Psoas muscle (tissue), 8 donors: Measurements from ENCODE around the gene MYRFL. TPM values are rescaled to one million over a fixed set of nuclear protein-coding genes. Genes with fewer than 3 reads are reported as not detected.

ENCODE experiments used
- ATAC-seq, 4 donors: fragments of 200-7000 bp; cut with Tn5 transposase; one replicate each; pipeline ENCODE4 v1.9.1; 2020; ENCODE audit warnings: moderate library complexity in 3 of 4, mild to moderate bottlenecking in 2 of 4
- DNase-seq, 2 donors: peaks; one replicate each; pipeline ENCODE4 v3.0.0-alpha.2; 2020
- H3K27ac ChIP-seq: fragments of 200-600 bp; one replicate; pipeline ENCODE4 v1.8.0; 2022
- H3K27me3 ChIP-seq, 3 donors: fragments of 200-600 bp in 1 of 3; one replicate each; pipeline versions ENCODE4 v1.6.1 to v1.8.0; 2013 to 2022; ENCODE audit warnings: low read length in 2 of 3, mild to moderate bottlenecking in 2 of 3, moderate library complexity in 1 of 3; ENCODE audit not compliant: insufficient read depth in 3 of 3
- H3K36me3 ChIP-seq, 2 donors: fragments of 200-600 bp in 1 of 2; one replicate each; pipeline versions ENCODE4 v1.6.1 to v1.8.0; 2013 to 2022; ENCODE audit warnings: low read depth in 1 of 2, mild to moderate bottlenecking in 1 of 2, moderate library complexity in 1 of 2; ENCODE audit not compliant: insufficient read depth in 1 of 2
- H3K4me1 ChIP-seq: fragments of 200-600 bp; one replicate; pipeline ENCODE4 v1.8.0; 2022
- H3K4me3 ChIP-seq: fragments of 200-600 bp; one replicate; pipeline ENCODE4 v1.8.0; 2022; ENCODE audit warnings: mild to moderate bottlenecking
- H3K9me3 ChIP-seq: fragments of 200-600 bp; one replicate; pipeline ENCODE4 v1.8.0; 2022
- WGBS, 3 donors: extraction: QIAGEN DNeasy Blood & Tissue Kit; methylation state at CpG; one replicate each; pipeline versions ENCODE4 v1.1.6 to v1.1.7; 2013; 5-methylcytosine and 5-hydroxymethylcytosine counted together
- intact Hi-C, 2 donors: fragments of 100-400 bp; cut with DNase I; formaldehyde crosslinking; loops; one replicate each; pipeline versions ENCODE4 v1.11.0 to v1.14.2; 2022
- polyA plus RNA-seq, 3 donors: library from polyadenylated mRNA; stranded (reverse); fragments of 200-250 nt; gene quantifications; one replicate each; pipeline ENCODE4 v1.2.3, GENCODE V29; 2013
- total RNA-seq, 4 donors: library from RNA; stranded (reverse); fragmentation: NEBNext Ultra II Directional in 2 of 4; extraction: Animal tissue kit (Norgen Biotek cat#: 25700) in 2 of 4; gene quantifications; one replicate each; pipeline versions ENCODE4 v1.2.1 to v1.2.4, GENCODE V29; 2021 to 2023
- TF ChIP-seq, protein P1 (sequence below): fragments of 200-600 bp; IDR thresholded peaks from one replicate; pipeline ENCODE4 v1.8.0; 2022; ENCODE audit warnings: antibody characterized with exemption
- donor health status: healthy with polysubstance abuse.
- donor health status: DM: no; HTN: no; CAD: no; lungs with moderate emphysema.
- donor health status: Bipolar disorder and iron deficiency.
- donor health status: healthy.
- donor health status: DM: yes; HTN: yes; CAD: no.
- donor health status: DM: no; HTN: no; CAD: no.
- donor health status: DM: no; HTN: no; CAD: no.
- donor health status: DM: yes; HTN: yes; CAD: no.

The MYRFL gene
- total and polyA plus RNA-seq, 7 donors: 0.06 to 0.18 (median 0.10) TPM; not detected in 3

GRCh38 chr12:69886715-69887114 is 61.7 kb downstream of the MYRFL start:
- ATAC-seq: no peak
- TF ChIP-seq, protein P1, sequence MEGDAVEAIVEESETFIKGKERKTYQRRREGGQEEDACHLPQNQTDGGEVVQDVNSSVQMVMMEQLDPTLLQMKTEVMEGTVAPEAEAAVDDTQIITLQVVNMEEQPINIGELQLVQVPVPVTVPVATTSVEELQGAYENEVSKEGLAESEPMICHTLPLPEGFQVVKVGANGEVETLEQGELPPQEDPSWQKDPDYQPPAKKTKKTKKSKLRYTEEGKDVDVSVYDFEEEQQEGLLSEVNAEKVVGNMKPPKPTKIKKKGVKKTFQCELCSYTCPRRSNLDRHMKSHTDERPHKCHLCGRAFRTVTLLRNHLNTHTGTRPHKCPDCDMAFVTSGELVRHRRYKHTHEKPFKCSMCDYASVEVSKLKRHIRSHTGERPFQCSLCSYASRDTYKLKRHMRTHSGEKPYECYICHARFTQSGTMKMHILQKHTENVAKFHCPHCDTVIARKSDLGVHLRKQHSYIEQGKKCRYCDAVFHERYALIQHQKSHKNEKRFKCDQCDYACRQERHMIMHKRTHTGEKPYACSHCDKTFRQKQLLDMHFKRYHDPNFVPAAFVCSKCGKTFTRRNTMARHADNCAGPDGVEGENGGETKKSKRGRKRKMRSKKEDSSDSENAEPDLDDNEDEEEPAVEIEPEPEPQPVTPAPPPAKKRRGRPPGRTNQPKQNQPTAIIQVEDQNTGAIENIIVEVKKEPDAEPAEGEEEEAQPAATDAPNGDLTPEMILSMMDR: no peak
- H3K9me3 ChIP-seq: no peaks in the 10 kb centered on the region
- no peak overlapping the region for H3K4me3 ChIP-seq
- no peak for DNase-seq
- H3K27me3 ChIP-seq: no peaks in the 10 kb centered on the region
- 51 to 84% (median 67%) methylated on average over 2 of the region's 2 CpGs for WGBS, 3 donors
- no peaks in the 10 kb centered on the region for H3K4me1 ChIP-seq
- intact Hi-C loops: no loop called here
- no peaks in the 10 kb centered on the region for H3K36me3 ChIP-seq
- H3K27ac ChIP-seq: no peak overlapping the region

GRCh38 chr12:69888901-69889300 is 63.9 kb downstream of the MYRFL start:
- ATAC-seq (no peak), DNase-seq (no peak)
- TF ChIP-seq, protein P1: no peak
- no peaks in the 10 kb centered on the region for H3K4me1 ChIP-seq
- H3K36me3 ChIP-seq: no peaks in the 10 kb centered on the region
- no peak overlapping the region for H3K27ac ChIP-seq
- intact Hi-C loops: no loop called here
- no peaks in the 10 kb centered on the region for H3K9me3 ChIP-seq
- no peaks in the 10 kb centered on the region for H3K27me3 ChIP-seq
- H3K4me3 ChIP-seq: no peak overlapping the region
- 79 to 89% (median 84%) methylated on average over 1 of the region's 1 CpG for WGBS, 3 donors

- Histone ChIP-seq H3K27me3 (no peaks in the 10 kb centered on the region), H3K9me3 (no peaks in the 10 kb centered on the region), H3K27ac (no peak overlapping the region), H3K4me1 (no peaks in the 10 kb centered on the region), H3K36me3 (no peaks in the 10 kb centered on the region), H3K4me3 (no peak overlapping the region)
- TF ChIP-seq, protein P1: no peak
- intact Hi-C loops: loop anchor here (5.0 to 10.0 kb wide), 3 partner anchors 470 to 827 kb away; partner anchors contain the start of gene KCNMB4 (in 1 of the 2)
- DNase-seq (no peak), ATAC-seq (no peak)
- 71 to 88% (median 73%) methylated on average over 4 of the region's 4 CpGs for WGBS, 3 donors
Measured at GRCh38 chr12:69894800-69895383, 69.9 kb downstream of the MYRFL start.

GRCh38 chr12:69896653-69897381 is 71.8 kb downstream of the MYRFL start:
- Histone ChIP-seq H3K4me1 (peaks cover 6% of the 10 kb centered on the region), H3K9me3 (no peaks in the 10 kb centered on the region), H3K27ac (no peak overlapping the region), H3K27me3 (no peaks in the 10 kb centered on the region), H3K36me3 (no peaks in the 10 kb centered on the region), H3K4me3 (no peak overlapping the region)
- TF ChIP-seq, protein P1: no peak
- DNase-seq: no peak
- no peak for ATAC-seq
- intact Hi-C loops: loop anchor here (5.0 to 10.0 kb wide), 3 partner anchors 468 to 825 kb away; partner anchors contain the start of gene KCNMB4 (in 1 of the 2)
- WGBS, 3 donors: 90 to 95% (median 90%) methylated on average over 4 of the region's 4 CpGs
